NOMO-1 treated with dmso at 0.1 percent for 144 hours (cell line): Measurements from ENCODE around the gene HOXB6.

ENCODE experiments used
- DNase-seq: peaks from one replicate; lab custom pipeline; 2025; ENCODE audit not compliant: unreplicated experiment; lab: John Stamatoyannopoulos, UW

Gene HOXB6

GRCh38 chr17:48636177-48637018, 31.6 kb upstream of the HOXB6 start:
- peak; percentile 55 for DNase-seq

GRCh38 chr17:48634493-48635208, 29.9 kb upstream of the HOXB6 start:
- DNase-seq, result no peak

- no peak for DNase-seq
Observed at GRCh38 chr17:48633266-48633677, 28.5 kb upstream of the HOXB6 start.

GRCh38 chr17:48632579-48633265, 27.9 kb upstream of the HOXB6 start:
- DNase-seq, result no peak

- no peak for DNase-seq
Observed at GRCh38 chr17:48631693-48632578, 27.1 kb upstream of the HOXB6 start.

GRCh38 chr17:48630925-48631692, 26.3 kb upstream of the HOXB6 start:
- DNase-seq, result no peak

GRCh38 chr17:48630009-48630924, 25.5 kb upstream of the HOXB6 start:
- DNase-seq, result no peak

GRCh38 chr17:48629411-48629759, 24.6 kb upstream of the HOXB6 start:
- no peak for DNase-seq

GRCh38 chr17:48628649-48629410, 24.0 kb upstream of the HOXB6 start:
- peak; percentile 24 for DNase-seq

GRCh38 chr17:48627623-48628521, 23.1 kb upstream of the HOXB6 start:
- no peak for DNase-seq

GRCh38 chr17:48627118-48627597, 22.4 kb upstream of the HOXB6 start:
- no peak for DNase-seq

- DNase-seq, result no peak
Observed at GRCh38 chr17:48626245-48627117, 21.7 kb upstream of the HOXB6 start, which contains the start of gene HOXB9. TSS of gene HOXB9 (minus strand) at chr17:48626358. CDS start at chr17:48626269, 89 bp downstream.

GRCh38 chr17:48625495-48626244, 20.9 kb upstream of the HOXB6 start:
- DNase-seq, result no peak

- no peak for DNase-seq
Observed at GRCh38 chr17:48624544-48625494, 20.0 kb upstream of the HOXB6 start.
